SU-DHL-6 (cell line): ENCODE data around the gene COL27A1.

Source experiments
- H2AFZ ChIP-seq: fragments of 200-600 bp; sonication (generic); 2 replicates; pipeline ENCODE4 v1.6.1; 2014; ENCODE audit warnings: low read depth, mild to moderate bottlenecking, moderate library complexity, mixed read lengths, antibody characterized with exemption, low read length; ENCODE audit not compliant: severe bottlenecking
- H3F3A ChIP-seq: fragments of 200-600 bp; shearing (Covaris generic); 2 replicates; pipeline ENCODE4 v1.6.0; 2016; ENCODE audit warnings: antibody characterized with exemption, mild to moderate bottlenecking; ENCODE audit not compliant: insufficient read depth
- H3K27ac ChIP-seq: fragments of 200-600 bp; sonication (generic); 2 replicates; pipeline ENCODE4 v1.5.1; 2016; ENCODE audit warnings: low read depth, mild to moderate bottlenecking, low read length, moderate library complexity, mixed read lengths
- H3K27me3 ChIP-seq: fragments of 200-600 bp; sonication (generic), shearing (Covaris generic); 2 replicates; pipeline ENCODE4 v1.6.0; 2014; ENCODE audit warnings: mild to moderate bottlenecking, low read length
- H3K36me3 ChIP-seq: fragments of 200-600 bp; sonication (generic); 2 replicates; pipeline ENCODE4 v1.6.1; 2014; ENCODE audit warnings: mild to moderate bottlenecking, low read length, mixed read lengths
- H3K4me2 ChIP-seq: fragments of 300-600, 200-600 bp; shearing (Covaris generic), sonication (generic); 2 replicates; pipeline ENCODE4 v1.6.0; 2014; ENCODE audit warnings: low read length, low read depth, mild to moderate bottlenecking; ENCODE audit not compliant: poor library complexity, severe bottlenecking
- H3K4me3 ChIP-seq: fragments of 200-600 bp; sonication (generic); 2 replicates; pipeline ENCODE4 v1.5.1; 2014; ENCODE audit warnings: antibody characterized with exemption, low read length, mild to moderate bottlenecking, mixed read lengths; ENCODE audit not compliant: insufficient read depth, poor library complexity, severe bottlenecking
- H3K79me2 ChIP-seq: fragments of 200-600 bp; sonication (generic); 2 replicates; pipeline ENCODE4 v1.6.1; 2014; ENCODE audit warnings: mild to moderate bottlenecking, low read length, moderate library complexity; ENCODE audit not compliant: insufficient read depth
- H3K9ac ChIP-seq: fragments of 200-600 bp; sonication (generic); 2 replicates; pipeline ENCODE4 v1.7.0; 2014; ENCODE audit warnings: mild to moderate bottlenecking, low read length
- H3K9me2 ChIP-seq: fragments of 200-600 bp; sonication (generic); replicated peaks from 2 replicates; pipeline ENCODE4 v1.6.1; 2014; ENCODE audit warnings: low read length; ENCODE audit not compliant: insufficient read depth
- H3K9me3 ChIP-seq: fragments of 200-600 bp; sonication (generic); 2 replicates; pipeline ENCODE4 v1.6.1; 2014; ENCODE audit warnings: low read length, mixed read lengths; ENCODE audit not compliant: insufficient read depth
- H4K20me1 ChIP-seq: fragments of 200-600 bp; sonication (generic); 2 replicates; pipeline ENCODE4 v1.6.1; 2014; ENCODE audit warnings: low read depth, mild to moderate bottlenecking, antibody characterized with exemption, low read length, moderate library complexity, mixed read lengths
- CTCF ChIP-seq: fragments of 200-600 bp; sonication (generic); IDR thresholded peaks from one replicate; pipeline ENCODE4 v1.5.1; 2017; ENCODE audit warnings: antibody characterized with exemption, mild to moderate bottlenecking, low read length, moderate library complexity; ENCODE audit not compliant: insufficient read depth, poor library complexity, severe bottlenecking
- EZH2phosphoT487 ChIP-seq: fragments of 200-600 bp; sonication (generic), shearing (Covaris generic); conservative IDR thresholded peaks from 2 replicates; pipeline ENCODE4 v1.6.1; 2018; ENCODE audit warnings: mild to moderate bottlenecking, antibody characterized with exemption, low read length, moderate library complexity, mixed read lengths

The COL27A1 gene

GRCh38 chr9:114228016-114228808 is 72.9 kb downstream of the COL27A1 start:
- no peak overlapping the region for H2AFZ ChIP-seq
- H3K36me3 ChIP-seq, result no peaks in the 10 kb centered on the region
- no peaks in the 10 kb centered on the region for H3K9me3 ChIP-seq
- no peaks in the 10 kb centered on the region for H3K9me2 ChIP-seq
- no peaks in the 10 kb centered on the region for H3K79me2 ChIP-seq
- no peak overlapping the region for H3K27ac ChIP-seq
- H3K9ac ChIP-seq, result no peak overlapping the region
- no peak overlapping the region for H3K4me3 ChIP-seq
- no peaks in the 10 kb centered on the region for H3F3A ChIP-seq
- H4K20me1 ChIP-seq, result no peaks in the 10 kb centered on the region
- no peak overlapping the region for H3K4me2 ChIP-seq
- TF ChIP-seq CTCF (no peak), EZH2phosphoT487 (no peak)
- no peaks in the 10 kb centered on the region for H3K27me3 ChIP-seq

- H3K9me2 ChIP-seq, result no peaks in the 10 kb centered on the region
- H3K27ac ChIP-seq, result no peak overlapping the region
- H4K20me1 ChIP-seq, result no peaks in the 10 kb centered on the region
- H3K9ac ChIP-seq, result no peak overlapping the region
- no peak overlapping the region for H3K4me2 ChIP-seq
- TF ChIP-seq CTCF, result no peak
- TF ChIP-seq EZH2phosphoT487, result no peak
- H3K9me3 ChIP-seq, result no peaks in the 10 kb centered on the region
- H3F3A ChIP-seq, result no peaks in the 10 kb centered on the region
- no peaks in the 10 kb centered on the region for H3K36me3 ChIP-seq
- no peak overlapping the region for H3K4me3 ChIP-seq
- no peaks in the 10 kb centered on the region for H3K27me3 ChIP-seq
- H3K79me2 ChIP-seq, result no peaks in the 10 kb centered on the region
- no peak overlapping the region for H2AFZ ChIP-seq
Observed at GRCh38 chr9:114229295-114229694, 74.0 kb downstream of the COL27A1 start.

- no peak overlapping the region for H3K4me2 ChIP-seq
- H2AFZ ChIP-seq, result no peak overlapping the region
- no peak overlapping the region for H3K27ac ChIP-seq
- H3K79me2 ChIP-seq, result no peaks in the 10 kb centered on the region
- H3K9me2 ChIP-seq, result no peaks in the 10 kb centered on the region
- no peaks in the 10 kb centered on the region for H4K20me1 ChIP-seq
- TF ChIP-seq EZH2phosphoT487 (no peak), CTCF (no peak)
- no peaks in the 10 kb centered on the region for H3F3A ChIP-seq
- no peaks in the 10 kb centered on the region for H3K27me3 ChIP-seq
- no peaks in the 10 kb centered on the region for H3K9me3 ChIP-seq
- no peak overlapping the region for H3K4me3 ChIP-seq
- no peak overlapping the region for H3K9ac ChIP-seq
- H3K36me3 ChIP-seq, result no peaks in the 10 kb centered on the region
Observed at GRCh38 chr9:114230068-114230467, 74.7 kb downstream of the COL27A1 start.
